Stimulated activated CD8-positive, alpha-beta memory T cell treated with anti-CD3 and anti-CD28 coated beads, Interleukin-12 subunit alpha, Interleukin-12 subunit beta, amount 100 ng/mL, for 1 hour (primary cell): Measurements from ENCODE around the gene AFMID.
"Not testable (repeated sequence)": the region's sequence is repeated elsewhere in the genome, so short reads cannot be mapped to it uniquely, and the experiment has no call there.

Experiments
- DNase-seq: peaks from one replicate; pipeline ENCODE4 v3.0.0-alpha.2; 2020; ENCODE audit warnings: low read depth

The AFMID gene

GRCh38 chr17:78239489-78239931 is 52.3 kb downstream of the AFMID start:
- no peak for DNase-seq

GRCh38 chr17:78240012-78240655 is 53.0 kb downstream of the AFMID start:
- no peak for DNase-seq

GRCh38 chr17:78240839-78241238 is 53.7 kb downstream of the AFMID start:
- no peak for DNase-seq

GRCh38 chr17:78241277-78242023 is 54.3 kb downstream of the AFMID start:
- no peak for DNase-seq

- DNase-seq = no peak
These were observed 55.0 kb downstream of the AFMID start for GRCh38 chr17:78242024-78242742.

- no peak for DNase-seq
These were observed 60.1 kb downstream of the AFMID start for GRCh38 chr17:78247304-78247703.

GRCh38 chr17:78248051-78248914 is 61.1 kb downstream of the AFMID start:
- no peak for DNase-seq

GRCh38 chr17:78249074-78249817 is 62.1 kb downstream of the AFMID start:
- no peak for DNase-seq

- no peak for DNase-seq
These were observed 63.0 kb downstream of the AFMID start for GRCh38 chr17:78249818-78250806.

- peak; percentile 70 for DNase-seq
These were observed 64.0 kb downstream of the AFMID start for GRCh38 chr17:78250891-78251772.

GRCh38 chr17:78251773-78252103 is 64.6 kb downstream of the AFMID start:
- DNase-seq = no peak

GRCh38 chr17:78252111-78252634 is 65.0 kb downstream of the AFMID start:
- DNase-seq = peak; percentile 33

GRCh38 chr17:78252701-78253635 is 65.8 kb downstream of the AFMID start:
- no peak for DNase-seq

GRCh38 chr17:78253636-78253945 is 66.4 kb downstream of the AFMID start:
- DNase-seq = not testable (repeated sequence)

GRCh38 chr17:78253946-78254672 is 66.9 kb downstream of the AFMID start:
- peak; percentile 67 for DNase-seq

- no peak for DNase-seq
These were observed 68.0 kb downstream of the AFMID start for GRCh38 chr17:78255029-78255656.
